Measurements from ENCODE around the gene ACTR3C.
A peak's percentile ranks its signal among the peaks of the same experiment; 100 is the strongest.

ACTR3C gene

DNA sequence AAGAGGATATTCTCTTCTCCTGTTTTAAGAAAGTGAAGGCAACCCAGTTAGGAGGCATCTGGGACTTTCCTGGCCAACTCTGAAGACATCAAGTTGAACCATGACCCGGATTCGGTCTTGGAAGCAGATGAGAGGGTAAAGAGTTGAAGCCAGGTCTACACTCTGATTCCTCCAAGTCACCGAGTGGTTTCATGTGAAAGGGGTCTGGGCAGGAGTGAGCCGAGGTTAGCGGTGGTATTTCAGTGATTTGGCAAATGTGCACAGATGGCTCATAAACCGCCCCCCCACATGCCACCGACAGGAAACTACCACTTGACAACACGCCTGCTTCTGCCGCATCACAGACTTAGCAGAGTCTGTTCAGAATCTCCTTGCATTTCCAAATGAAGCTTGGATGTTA lies 33.9 kb upstream of the ACTR3C start:
- H3K27ac Mint-ChIP-seq, result no peak overlapping the region
- TF ChIP-seq, protein P1, sequence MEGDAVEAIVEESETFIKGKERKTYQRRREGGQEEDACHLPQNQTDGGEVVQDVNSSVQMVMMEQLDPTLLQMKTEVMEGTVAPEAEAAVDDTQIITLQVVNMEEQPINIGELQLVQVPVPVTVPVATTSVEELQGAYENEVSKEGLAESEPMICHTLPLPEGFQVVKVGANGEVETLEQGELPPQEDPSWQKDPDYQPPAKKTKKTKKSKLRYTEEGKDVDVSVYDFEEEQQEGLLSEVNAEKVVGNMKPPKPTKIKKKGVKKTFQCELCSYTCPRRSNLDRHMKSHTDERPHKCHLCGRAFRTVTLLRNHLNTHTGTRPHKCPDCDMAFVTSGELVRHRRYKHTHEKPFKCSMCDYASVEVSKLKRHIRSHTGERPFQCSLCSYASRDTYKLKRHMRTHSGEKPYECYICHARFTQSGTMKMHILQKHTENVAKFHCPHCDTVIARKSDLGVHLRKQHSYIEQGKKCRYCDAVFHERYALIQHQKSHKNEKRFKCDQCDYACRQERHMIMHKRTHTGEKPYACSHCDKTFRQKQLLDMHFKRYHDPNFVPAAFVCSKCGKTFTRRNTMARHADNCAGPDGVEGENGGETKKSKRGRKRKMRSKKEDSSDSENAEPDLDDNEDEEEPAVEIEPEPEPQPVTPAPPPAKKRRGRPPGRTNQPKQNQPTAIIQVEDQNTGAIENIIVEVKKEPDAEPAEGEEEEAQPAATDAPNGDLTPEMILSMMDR (IDR thresholded peaks at IDR 0.05; ENCODE audit: unreplicated experiment in 3 of 3), result no peak

DNA sequence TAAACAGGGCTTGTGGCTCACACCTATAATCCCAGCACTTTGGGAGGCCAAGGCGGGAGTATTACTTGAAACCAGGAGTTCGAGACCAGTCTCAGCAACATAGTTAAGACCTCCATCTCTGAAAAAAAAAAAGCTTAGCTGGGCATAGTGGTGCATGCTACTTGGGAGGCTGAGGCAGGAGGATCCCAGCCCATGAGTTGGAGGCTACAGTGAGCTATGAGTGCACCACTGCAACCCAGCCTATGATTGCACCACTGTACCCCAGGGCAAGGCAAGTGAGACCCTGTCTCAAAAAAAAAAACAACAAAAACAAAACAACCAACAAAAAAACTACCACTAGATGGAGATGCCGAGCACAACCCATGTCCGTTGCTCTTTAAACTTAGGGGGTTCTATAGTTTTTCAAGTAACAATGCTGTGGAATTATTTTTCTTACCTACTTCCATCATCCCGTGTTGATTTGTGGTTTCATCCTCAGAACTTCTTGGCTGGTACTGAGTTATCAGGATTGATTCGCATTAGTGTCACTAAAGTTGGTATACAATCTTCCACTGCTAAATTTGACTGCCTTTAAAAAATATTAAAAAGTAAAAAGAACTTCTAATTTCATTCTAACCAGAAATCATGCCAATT lies 33.0 kb upstream of the ACTR3C start:
- Mint-ChIP-seq H3K36me3 (ENCODE audit: low read depth) (no peaks in the 10 kb centered on the region), H3K27ac (no peak overlapping the region), H3K9me3 (no peaks in the 10 kb centered on the region), H3K4me1 (peaks cover 15% of the 10 kb centered on the region), H3K4me3 (no peak overlapping the region), H3K27me3 (ENCODE audit: low read depth) (peaks cover 3% of the 10 kb centered on the region)
- TF ChIP-seq, protein P1 (IDR thresholded peaks at IDR 0.05; ENCODE audit: unreplicated experiment in 3 of 3), result peak; percentile 65 to 70 (median 69)

More for the DNA sequence above, 33.9 kb upstream of the ACTR3C start:
- Mint-ChIP-seq H3K9me3 (no peaks in the 10 kb centered on the region), H3K4me1 (peaks cover 24% of the 10 kb centered on the region), H3K36me3 (ENCODE audit: low read depth) (no peaks in the 10 kb centered on the region), H3K27me3 (ENCODE audit: low read depth) (peaks cover 3% of the 10 kb centered on the region), H3K4me3 (no peak overlapping the region)

DNA sequence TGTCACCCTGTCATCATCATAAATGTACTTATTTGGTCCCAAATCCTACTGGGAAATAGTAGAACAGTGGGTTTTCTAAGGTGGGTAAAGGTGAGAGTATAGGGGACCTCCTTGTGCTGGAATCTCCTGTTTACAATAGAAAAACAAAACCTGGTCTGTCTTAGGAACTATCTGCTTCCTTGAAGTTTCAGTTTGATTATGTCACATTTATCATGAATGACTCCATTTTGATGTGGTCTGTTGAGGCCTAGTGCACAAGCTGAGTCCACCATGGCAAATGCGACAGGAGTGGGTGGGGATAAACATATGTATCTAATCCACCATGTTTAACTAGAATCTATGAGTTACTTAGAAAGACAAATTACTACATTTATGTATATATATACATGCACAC lies 32.3 kb upstream of the ACTR3C start:
- Mint-ChIP-seq H3K36me3 (ENCODE audit: low read depth) (no peaks in the 10 kb centered on the region), H3K27ac (no peak overlapping the region), H3K4me3 (no peak overlapping the region), H3K27me3 (ENCODE audit: low read depth) (peaks cover 3% of the 10 kb centered on the region), H3K9me3 (no peaks in the 10 kb centered on the region), H3K4me1 (peaks cover 11% of the 10 kb centered on the region)
- TF ChIP-seq, protein P1 (IDR thresholded peaks at IDR 0.05; ENCODE audit: unreplicated experiment in 3 of 3), result no peak

DNA sequence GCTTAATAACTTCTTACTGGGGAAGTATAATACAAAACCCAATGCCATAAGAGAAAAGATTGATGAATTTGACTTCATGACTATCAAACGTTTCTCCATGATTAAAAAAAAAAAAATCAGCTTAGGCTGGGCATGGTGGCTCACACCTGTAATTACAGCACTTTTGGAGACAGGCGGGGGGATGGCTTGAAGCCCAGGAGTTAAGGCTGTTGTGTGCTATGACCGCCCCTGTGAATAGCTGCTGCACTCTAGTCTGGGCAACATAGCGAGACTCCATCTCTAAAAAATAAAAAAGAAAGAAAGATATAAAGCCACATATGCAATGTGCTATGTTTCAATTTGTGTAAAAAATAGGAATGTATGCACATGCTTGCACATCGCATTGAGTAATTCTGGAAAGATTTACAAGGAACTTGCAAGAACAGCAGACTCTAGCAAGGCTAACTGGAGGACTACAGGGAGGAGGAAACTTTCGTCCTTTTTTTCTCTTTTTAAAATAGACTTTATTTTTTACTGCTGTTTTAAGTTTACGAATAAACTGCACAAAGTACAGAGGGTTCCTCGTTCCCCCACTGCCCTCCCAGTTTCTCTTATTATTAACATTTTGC lies 28.3 kb upstream of the ACTR3C start:
- Mint-ChIP-seq H3K27me3 (ENCODE audit: low read depth) (peaks cover 3% of the 10 kb centered on the region), H3K36me3 (ENCODE audit: low read depth) (no peaks in the 10 kb centered on the region), H3K9me3 (no peaks in the 10 kb centered on the region), H3K27ac (no peak overlapping the region), H3K4me1 (no peaks in the 10 kb centered on the region), H3K4me3 (no peak overlapping the region)
- TF ChIP-seq, protein P1 (IDR thresholded peaks at IDR 0.05; ENCODE audit: unreplicated experiment in 3 of 3), result no peak

DNA sequence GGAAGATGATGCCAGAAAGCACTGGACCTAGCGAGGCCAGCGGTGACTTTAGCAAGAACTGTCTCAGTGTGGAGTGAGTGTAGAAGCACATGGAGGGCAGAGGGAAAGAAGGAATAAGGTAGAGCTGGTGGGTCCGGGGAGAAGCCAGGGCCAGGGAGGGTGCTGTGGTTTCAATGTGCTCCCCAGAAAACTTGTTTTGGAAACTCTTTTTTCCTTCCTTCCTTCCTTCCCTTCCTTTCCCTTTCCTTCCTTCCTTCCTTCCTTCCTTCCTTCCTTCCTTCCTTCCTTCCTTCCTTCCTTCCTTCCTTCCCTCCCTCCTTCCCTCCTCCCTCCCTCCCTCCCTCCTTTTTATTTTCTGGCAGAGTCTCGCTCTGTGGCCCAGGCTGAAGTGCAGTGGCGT lies 23.6 kb upstream of the ACTR3C start:
- Mint-ChIP-seq H3K9me3 (peaks cover 7% of the 10 kb centered on the region), H3K27ac (no peak overlapping the region), H3K36me3 (ENCODE audit: low read depth) (no peaks in the 10 kb centered on the region), H3K4me3 (no peak overlapping the region), H3K4me1 (peaks cover 6% of the 10 kb centered on the region), H3K27me3 (ENCODE audit: low read depth) (peaks cover 19% of the 10 kb centered on the region)
- TF ChIP-seq, protein P1 (IDR thresholded peaks at IDR 0.05; ENCODE audit: unreplicated experiment in 3 of 3), result no peak

DNA sequence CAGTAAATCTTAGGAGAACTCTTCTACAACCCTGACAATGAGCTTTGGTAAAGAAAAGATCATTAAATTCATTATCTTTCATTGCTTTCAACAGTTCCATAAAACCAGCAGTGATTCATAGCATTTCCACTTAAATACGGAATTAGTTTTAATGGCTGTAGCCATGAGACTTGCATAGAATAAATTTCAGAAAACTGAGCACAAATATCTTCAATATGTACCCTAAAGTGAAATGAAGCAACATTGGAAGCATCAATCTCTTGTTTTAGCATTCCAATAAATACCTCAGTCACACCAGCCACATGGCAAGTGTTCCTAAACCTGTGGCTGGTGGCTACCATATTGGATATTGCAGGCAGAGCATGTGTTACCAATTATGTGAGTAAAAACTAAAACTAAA lies 21.7 kb upstream of the ACTR3C start:
- Mint-ChIP-seq H3K9me3 (peaks cover 7% of the 10 kb centered on the region), H3K4me3 (no peak overlapping the region), H3K36me3 (ENCODE audit: low read depth) (no peaks in the 10 kb centered on the region), H3K4me1 (peaks cover 15% of the 10 kb centered on the region), H3K27me3 (ENCODE audit: low read depth) (peaks cover 25% of the 10 kb centered on the region), H3K27ac (no peak overlapping the region)
- TF ChIP-seq, protein P1 (IDR thresholded peaks at IDR 0.05; ENCODE audit: unreplicated experiment in 3 of 3), result no peak
